T-helper 2 cell treated with Interferon-gamma antibody and Interleukin-4, amounts not matched to agents 100 ng/mL and 5 ng/mL, for 36 hours (primary cell): ENCODE data around the gene PRH2. TPM values are rescaled to one million over a fixed set of nuclear protein-coding genes. Genes with fewer than 3 reads are reported as not detected.

Experiments used
- intact Hi-C: fragments of 100-400 bp; cut with micrococcal nuclease; formaldehyde crosslinking; loops from one replicate; pipeline ENCODE4 v1.15.1; 2023
- total RNA-seq: library from RNA; stranded (reverse); gene quantifications from 2 replicates; pipeline ENCODE4 v1.2.3, GENCODE V29; 2022

The PRH2 gene
- total RNA-seq, 1 donor from 2014 or later, result not detected

- intact Hi-C loops, result no loop called here
These were observed 30.8 kb downstream of the PRH2 start for GRCh38 chr12:10959804-10960203.

- intact Hi-C loops, result no loop called here
These were observed 31.2 kb downstream of the PRH2 start for GRCh38 chr12:10960211-10960610.

GRCh38 chr12:10965476-10965875 lies 36.4 kb downstream of the PRH2 start:
- intact Hi-C loops, result no loop called here

- intact Hi-C loops, result no loop called here
These were observed 37.3 kb downstream of the PRH2 start for GRCh38 chr12:10966314-10966713.

GRCh38 chr12:10967409-10967808 lies 38.4 kb downstream of the PRH2 start:
- intact Hi-C loops, result no loop called here

- intact Hi-C loops, result no loop called here
These were observed 39.9 kb downstream of the PRH2 start for GRCh38 chr12:10968765-10969456.

- intact Hi-C loops, result no loop called here
These were observed 45.9 kb downstream of the PRH2 start for GRCh38 chr12:10974965-10975364.

- intact Hi-C loops, result loop anchor here (1.0 kb wide), 2 partner anchors 133 to 189 kb away; partner anchors contain the start of genes PRR4 and SMIM10L1
These were observed 53.2 kb downstream of the PRH2 start for GRCh38 chr12:10982244-10982643.

Other genes starting within 250 kb of the PRH2 start
- 57.9 and 60.7 TPM in 2 replicates for gene YBX3, start 205.9 kb upstream of the PRH2 start, total RNA-seq
- gene TAS2R7, start 126.6 kb upstream of the PRH2 start, total RNA-seq, result not detected in 2 replicates
- gene TAS2R8, start 122.0 kb upstream of the PRH2 start, total RNA-seq, result not detected in 2 replicates
- not detected in 2 replicates for gene TAS2R9, start 119.1 kb upstream of the PRH2 start, total RNA-seq
- gene TAS2R10, start 102.9 kb upstream of the PRH2 start, total RNA-seq, result 1.1 and 1.3 TPM in 2 replicates
- 2.5 and 3.7 TPM in 2 replicates for gene PRR4, start 79.8 kb upstream of the PRH2 start, total RNA-seq
- 18.0 and 20.7 TPM in 2 replicates for gene PRH1, start 45.0 kb upstream of the PRH2 start, total RNA-seq
- 1.4 and 1.7 TPM in 2 replicates for gene TAS2R13, start 19.7 kb upstream of the PRH2 start, total RNA-seq
- 3.2 and 4.1 TPM in 2 replicates for gene TAS2R14, start 10.0 kb downstream of the PRH2 start, total RNA-seq
- gene TAS2R50, start 57.7 kb downstream of the PRH2 start, total RNA-seq, result 1.6 and 2.0 TPM in 2 replicates
- gene TAS2R20, start 69.1 kb downstream of the PRH2 start, total RNA-seq, result 2.3 and 2.9 TPM in 2 replicates
- gene TAS2R19, start 93.4 kb downstream of the PRH2 start, total RNA-seq, result 3.1 and 3.5 TPM in 2 replicates
- gene TAS2R31, start 102.2 kb downstream of the PRH2 start, total RNA-seq, result 3.9 and 4.2 TPM in 2 replicates
- gene TAS2R46, start 133.1 kb downstream of the PRH2 start, total RNA-seq, result 1.9 and 2.2 TPM in 2 replicates
- 0.55 and 1.2 TPM in 2 replicates for gene TAS2R43, start 163.1 kb downstream of the PRH2 start, total RNA-seq
- 3.7 and 3.8 TPM in 2 replicates for gene TAS2R30, start 205.4 kb downstream of the PRH2 start, total RNA-seq
- gene SMIM10L1, start 242.0 kb downstream of the PRH2 start, total RNA-seq, result 7.1 and 7.8 TPM in 2 replicates